ENCODE measurements around the gene CELF4. TPM values are rescaled to one million over a fixed set of nuclear protein-coding genes. Genes with fewer than 3 reads are reported as not detected.

The CELF4 gene
- total and polyA plus RNA-seq, 2 of the 4 experiments (the other 2 are of a cell fraction): not detected

DNA sequence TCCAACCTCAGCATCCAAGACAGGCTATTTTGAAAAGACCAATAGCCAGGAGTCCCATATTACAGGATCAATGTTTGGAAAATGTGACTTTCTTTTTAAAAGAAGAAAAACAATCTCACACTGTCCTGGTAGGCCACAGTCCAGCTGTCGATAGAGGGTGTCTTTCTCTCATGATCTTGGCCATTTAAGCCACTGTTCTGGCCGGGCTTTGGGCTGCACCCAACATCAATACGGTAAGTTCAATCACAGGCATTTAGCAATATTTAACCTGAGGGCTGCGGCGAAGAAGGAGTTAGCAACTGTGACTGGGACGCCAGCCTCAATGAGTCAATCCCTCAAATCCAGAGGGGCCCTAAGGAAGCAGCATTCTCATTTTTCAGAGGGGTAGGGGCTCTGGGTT is 69.0 kb downstream of the CELF4 start:
- H3K14ac ChIP-seq (replicated peaks; ENCODE audit: low read depth, low read length): no peak overlapping the region
- no peak overlapping the region for H3K9ac ChIP-seq (ENCODE audit: low read depth, low read length)
- no peak overlapping the region for H3K56ac ChIP-seq (ENCODE audit: extremely low read depth, insufficient read depth, low read length)
- no peak overlapping the region for H2AK9ac ChIP-seq (replicated peaks; ENCODE audit: low read depth, low read length, poor library complexity)
- H3K9me3 ChIP-seq (ENCODE audit: control insufficient read depth, insufficient read depth, low read length): no peaks in the 10 kb centered on the region
- H3K23ac ChIP-seq (ENCODE audit: low read depth, low read length): no peak overlapping the region
- dilution Hi-C loops (cut with HindIII; ENCODE audit: low sequenced_read_pairs, unreplicated experiment): no loop called here
- in situ Hi-C loops (cut with MboI; ENCODE audit: low sequenced_read_pairs): loop anchor here (25.0 kb wide), 1 partner anchor 559 kb away; no protein-coding TSS in a partner anchor
- TF ChIP-seq NFE2L2 (IDR thresholded peaks at IDR 0.05; ENCODE audit: low read depth, low read length): no peak
- no peak for TF ChIP-seq MAFK (IDR thresholded peaks at IDR 0.05; ENCODE audit: low read depth, low read length)
- TF ChIP-seq FOS (IDR thresholded peaks at IDR 0.05; ENCODE audit: low read depth, low read length): no peak
- TF ChIP-seq CEBPB (IDR thresholded peaks at IDR 0.05; ENCODE audit: low read depth, low read length): no peak
- TF ChIP-seq MXI1 (IDR thresholded peaks at IDR 0.05; ENCODE audit: borderline replicate concordance, low read depth, low read length): no peak
- TF ChIP-seq RCOR1 (IDR thresholded peaks at IDR 0.05; ENCODE audit: insufficient replicate concordance, low read length): no peak
- TF ChIP-seq RFX5 (IDR thresholded peaks at IDR 0.05; ENCODE audit: low read depth, low read length): no peak
- TF ChIP-seq RAD21 (IDR thresholded peaks at IDR 0.05; ENCODE audit: low read length): no peak
- no peak for TF ChIP-seq POLR2A (IDR thresholded peaks at IDR 0.05; ENCODE audit: low read depth, low read length)
- H2AFZ ChIP-seq (replicated peaks; ENCODE audit: low read length, poor library complexity): no peak overlapping the region
- H4K5ac ChIP-seq (ENCODE audit: low read depth, low read length): no peak overlapping the region
- H3K4ac ChIP-seq (ENCODE audit: low read depth, low read length): no peak overlapping the region
- DNase-seq (no peak), ATAC-seq (ENCODE audit: low read depth) (no peak)
- no peak overlapping the region for H2BK15ac ChIP-seq (ENCODE audit: low read depth, low read length)
- H3K4me3 ChIP-seq (ENCODE audit: insufficient read depth, low read depth, low read length): no peak overlapping the region
- CTCF ChIA-PET: no interaction called here
- H3K36me3 ChIP-seq (ENCODE audit: control insufficient read depth, insufficient read depth, low read length): no peaks in the 10 kb centered on the region
- H3K27me3 ChIP-seq (ENCODE audit: control insufficient read depth, insufficient read depth, low read length): peaks cover 6% of the 10 kb centered on the region; the same call in 1 of the 2 replicates
- no peak overlapping the region for H3K27ac ChIP-seq (ENCODE audit: insufficient read depth, low read length)
- H2BK20ac ChIP-seq (ENCODE audit: low read depth, low read length): no peak overlapping the region
- 65% methylated on average over 4 of the region's 6 CpGs; no CpG with 5 or more reads in 1 of the 2 experiments for WGBS, 2 experiments (ENCODE audit: extremely low coverage in 2 of 2, insufficient read length in 1 of 2)
- H3K79me1 ChIP-seq (ENCODE audit: low read depth in 1 of 2, low read length in 2 of 2): no peaks in the 10 kb centered on the region
- H3K18ac ChIP-seq (ENCODE audit: low read depth, low read length): no peak overlapping the region
- H4K8ac ChIP-seq (ENCODE audit: low read depth in 2 of 2, low read length in 2 of 2): no peak overlapping the region
- POLR2A ChIA-PET (ENCODE audit: unreplicated experiment): no interaction called here
- H3K4me1 ChIP-seq (ENCODE audit: control insufficient read depth, insufficient read depth, low read length): no peaks in the 10 kb centered on the region
- no peak overlapping the region for H3K4me2 ChIP-seq (ENCODE audit: low read depth, low read length)
- H3K9me1 ChIP-seq (ENCODE audit: insufficient read depth, low read length): no peaks in the 10 kb centered on the region
- no peaks in the 10 kb centered on the region for H4K20me1 ChIP-seq (ENCODE audit: insufficient read depth, low read length)
- H2BK120ac ChIP-seq (ENCODE audit: low read depth, low read length): no peak overlapping the region
- no peak overlapping the region for H4K91ac ChIP-seq (ENCODE audit: insufficient read depth, low read depth, low read length)
- no peak overlapping the region for H2AK5ac ChIP-seq (ENCODE audit: low read depth, low read length)
- intact Hi-C loops (cut with micrococcal nuclease): no loop called here
- no peak overlapping the region for H2BK5ac ChIP-seq (ENCODE audit: low read depth, low read length, poor library complexity, severe bottlenecking)
- no TSS peak for BruUV-seq (replicated peaks)
